HG02798 (cell line): ENCODE data around the gene MYEOV.

Source experiments
- ATAC-seq: cut with Tn5 transposase; IDR thresholded peaks from one replicate; pipeline ENCODE4 v1.9.1; 2021; ENCODE audit warnings: mild to moderate bottlenecking; ENCODE audit not compliant: unreplicated experiment, poor library complexity

Gene MYEOV

GRCh38 chr11:69265210-69265609, 28.7 kb upstream of the MYEOV start:
- ATAC-seq = no peak

DNA sequence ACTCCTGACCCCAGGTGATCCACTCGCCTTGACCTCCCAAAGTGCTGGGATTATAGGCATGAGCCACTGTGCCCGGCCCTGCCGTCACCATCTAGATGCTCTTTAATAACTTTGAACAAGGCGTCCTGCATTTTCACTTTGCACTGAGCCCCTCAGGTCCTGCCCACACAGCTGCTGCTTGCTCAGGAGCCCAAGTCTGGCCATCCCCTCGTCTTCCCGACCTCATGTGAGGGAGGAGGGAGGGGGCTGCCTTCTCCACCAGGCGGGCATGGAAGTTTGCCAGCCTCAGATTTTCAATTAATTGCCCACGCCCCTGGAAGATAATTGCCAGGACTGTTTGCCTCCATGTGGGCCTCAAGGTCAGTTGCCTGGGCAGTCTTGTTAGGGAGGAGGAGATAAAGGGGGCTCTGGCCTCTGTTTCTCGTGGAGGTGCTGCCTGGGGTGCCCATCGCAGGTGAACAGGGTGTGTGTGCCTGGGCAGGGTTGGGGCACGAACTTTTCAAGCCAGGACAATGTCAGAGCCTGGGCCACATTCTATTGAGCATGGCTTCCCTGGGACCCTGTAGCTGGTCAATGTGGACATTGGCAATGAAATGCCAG, 27.9 kb upstream of the MYEOV start:
- no peak for ATAC-seq

DNA sequence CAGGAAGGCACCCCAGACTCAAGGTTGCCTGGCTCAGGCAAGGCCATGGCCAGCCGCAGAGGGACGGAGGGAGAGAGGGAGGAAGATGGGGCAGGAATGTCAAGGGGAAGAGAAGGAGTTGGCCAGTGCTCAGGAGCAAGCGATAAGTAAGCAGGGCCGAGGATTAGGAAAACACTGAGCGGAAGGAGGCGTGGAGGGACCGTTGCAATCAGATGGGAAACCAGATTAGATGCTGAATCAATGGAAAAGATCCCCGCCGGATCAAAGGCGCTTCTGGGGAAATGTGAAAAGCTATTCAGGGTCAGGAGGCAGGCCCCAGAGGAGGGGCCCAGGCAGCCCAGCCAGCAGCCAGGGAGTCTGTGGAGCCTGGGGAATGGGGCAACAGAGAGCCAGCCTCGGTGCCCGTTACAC, 26.6 kb upstream of the MYEOV start:
- ATAC-seq = no peak

- no peak for ATAC-seq
These were observed 25.0 kb upstream of the MYEOV start for GRCh38 chr11:69268911-69269310.

DNA sequence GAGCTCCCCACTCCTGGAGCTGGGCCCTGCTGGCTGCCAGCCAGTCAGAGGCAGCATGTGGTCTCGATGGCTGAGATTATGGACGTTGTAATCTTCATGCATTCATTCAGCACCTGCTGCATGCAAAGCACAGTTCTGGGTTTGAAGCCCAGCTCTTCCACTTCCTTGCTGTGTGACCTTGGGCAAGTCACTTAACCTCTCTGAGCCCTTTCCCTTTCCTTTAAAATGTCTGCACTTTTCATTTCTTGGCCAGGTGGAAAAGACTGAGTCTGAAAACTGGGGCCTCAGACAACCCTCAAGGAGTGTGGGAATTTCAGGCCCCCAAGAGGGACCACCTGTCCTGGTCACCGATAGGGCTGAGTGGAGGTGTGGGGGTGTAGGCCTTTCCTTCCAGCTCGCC, 24.6 kb upstream of the MYEOV start:
- no peak for ATAC-seq

DNA sequence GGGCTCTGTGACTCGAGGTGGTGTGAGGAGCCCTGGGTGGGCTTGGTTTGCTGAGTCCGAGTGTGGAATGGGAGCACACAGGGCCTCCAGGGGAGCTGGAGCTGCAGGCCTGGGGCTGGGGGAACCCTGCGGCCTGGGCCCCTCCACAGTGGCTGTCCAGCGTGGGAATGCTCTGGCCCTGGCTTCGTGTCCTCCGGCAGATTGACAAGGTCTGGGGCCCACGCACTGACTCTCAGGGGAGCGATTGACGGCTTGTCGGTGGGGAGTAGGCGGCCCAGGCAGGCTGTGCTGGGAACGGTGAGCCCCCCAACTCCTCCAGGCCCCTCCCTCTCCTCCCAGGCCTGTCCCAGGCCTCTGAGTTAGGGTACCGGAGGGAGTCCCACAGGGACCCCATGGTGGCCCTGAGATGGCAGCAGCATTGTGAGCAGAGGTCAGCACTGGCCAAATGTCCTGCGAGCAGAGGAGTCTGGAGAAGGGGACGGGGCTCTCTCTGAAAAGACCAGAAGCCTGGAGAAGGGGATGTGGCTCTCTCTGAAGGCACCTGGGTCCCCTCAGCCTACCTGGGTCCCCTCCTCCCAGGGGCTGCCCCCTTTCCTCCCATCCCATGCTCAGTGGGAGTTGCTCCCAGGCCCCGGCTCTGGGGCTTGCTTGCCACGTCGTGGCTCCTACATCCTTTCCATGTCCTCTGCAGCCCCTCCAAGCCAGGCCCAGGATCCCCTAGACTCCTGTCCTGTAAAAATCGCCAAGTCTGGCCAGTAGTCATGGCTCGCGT, 23.8 kb upstream of the MYEOV start:
- no peak for ATAC-seq

GRCh38 chr11:69270941-69271340, 23.0 kb upstream of the MYEOV start:
- ATAC-seq = no peak

GRCh38 chr11:69272055-69272454, 21.9 kb upstream of the MYEOV start:
- ATAC-seq = no peak

DNA sequence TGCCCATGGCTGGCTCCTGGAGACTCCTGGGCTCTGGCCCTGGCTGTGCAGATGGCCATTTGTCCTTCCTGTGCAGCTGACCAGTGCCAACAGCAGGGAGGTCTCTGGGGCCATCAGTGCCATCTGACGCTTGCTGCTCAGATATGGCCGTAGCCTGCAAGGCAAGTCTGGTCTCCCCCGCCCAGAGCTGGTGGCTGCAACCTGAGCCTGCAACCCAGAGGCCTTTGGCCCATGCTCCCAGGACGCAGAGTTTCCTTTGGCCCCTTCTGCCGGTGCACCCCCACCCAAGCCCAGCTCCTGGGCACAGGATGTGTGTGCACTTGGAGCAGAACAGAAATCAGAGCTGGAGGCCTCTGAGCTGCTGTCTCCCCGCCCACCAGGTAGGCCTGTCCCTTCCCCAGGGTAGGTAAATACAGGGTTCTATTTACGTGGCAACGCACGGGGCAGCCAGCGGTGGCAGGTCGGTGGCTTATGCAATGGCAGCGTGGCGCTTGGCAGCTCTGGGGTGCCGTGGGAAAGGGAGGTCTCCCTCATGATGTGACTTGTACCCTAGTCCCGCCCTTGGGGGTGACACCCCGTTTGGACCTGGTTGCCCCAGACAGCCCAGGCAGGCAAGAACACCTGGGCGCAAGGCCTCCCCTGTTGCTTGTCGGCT, 21.0 kb upstream of the MYEOV start:
- ATAC-seq = no peak

GRCh38 chr11:69273571-69273970, 20.4 kb upstream of the MYEOV start:
- no peak for ATAC-seq

GRCh38 chr11:69274531-69275016, 19.4 kb upstream of the MYEOV start:
- ATAC-seq = no peak

DNA sequence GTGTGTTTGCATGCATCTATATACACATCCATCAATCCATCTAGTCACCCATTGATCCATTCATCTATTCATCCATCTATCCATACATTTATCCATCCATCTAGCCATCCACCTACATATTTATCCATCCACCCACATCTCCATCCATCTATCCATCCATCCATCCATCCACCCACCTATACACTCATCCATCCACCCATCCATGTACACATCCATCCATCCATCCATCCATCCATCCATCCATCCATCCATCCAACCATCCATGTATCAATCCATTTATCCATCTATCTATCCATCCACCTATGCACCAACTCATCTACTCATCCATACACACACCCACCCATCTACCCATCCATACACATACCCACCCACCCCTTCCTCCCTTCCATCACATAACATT, 18.8 kb upstream of the MYEOV start:
- no peak for ATAC-seq

- no peak for ATAC-seq
These were observed 17.8 kb upstream of the MYEOV start for GRCh38 chr11:69276165-69276564.

DNA sequence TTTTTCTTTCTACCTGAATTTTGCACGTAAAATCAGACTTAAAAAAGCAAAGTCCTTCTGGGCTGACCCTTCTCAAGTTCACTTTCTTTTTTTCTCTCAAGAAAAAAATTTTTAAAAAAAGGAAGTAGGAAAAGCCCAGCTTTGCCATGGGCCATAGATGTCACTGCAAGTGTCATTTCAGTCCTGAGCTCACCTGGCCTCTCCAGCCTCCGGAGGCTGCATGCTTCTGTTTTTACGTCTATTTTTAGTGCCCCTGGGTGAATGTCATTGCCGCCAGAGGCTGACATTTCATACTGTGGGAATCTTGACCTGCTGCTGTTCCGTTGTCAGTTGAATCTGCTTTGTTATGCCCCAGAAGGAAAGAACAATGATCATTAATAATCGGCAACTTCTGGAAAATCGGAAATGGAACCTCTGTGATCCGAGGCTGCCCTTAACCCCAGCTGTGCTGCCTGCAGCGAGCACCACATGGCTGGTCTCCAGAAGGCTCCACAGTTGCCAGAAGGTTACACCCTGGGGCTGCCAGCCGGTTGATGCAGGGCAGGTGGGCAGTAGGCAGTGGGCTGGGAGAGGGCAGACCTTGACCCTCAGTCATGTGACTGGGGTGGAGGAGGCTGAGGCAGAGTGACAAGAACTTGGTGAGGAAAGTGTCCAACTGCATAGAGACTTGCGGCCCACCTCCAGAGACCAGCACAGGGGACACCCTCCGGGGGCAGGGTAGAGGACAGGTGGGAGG, 16.7 kb upstream of the MYEOV start:
- no peak for ATAC-seq

- ATAC-seq = no peak
These were observed 15.7 kb upstream of the MYEOV start for GRCh38 chr11:69278091-69278867.

GRCh38 chr11:69280451-69280850, 13.5 kb upstream of the MYEOV start:
- ATAC-seq = no peak

- ATAC-seq = no peak
These were observed 13.0 kb upstream of the MYEOV start for GRCh38 chr11:69280994-69281393.

- ATAC-seq = no peak
These were observed 10.5 kb upstream of the MYEOV start for GRCh38 chr11:69283446-69283845.

DNA sequence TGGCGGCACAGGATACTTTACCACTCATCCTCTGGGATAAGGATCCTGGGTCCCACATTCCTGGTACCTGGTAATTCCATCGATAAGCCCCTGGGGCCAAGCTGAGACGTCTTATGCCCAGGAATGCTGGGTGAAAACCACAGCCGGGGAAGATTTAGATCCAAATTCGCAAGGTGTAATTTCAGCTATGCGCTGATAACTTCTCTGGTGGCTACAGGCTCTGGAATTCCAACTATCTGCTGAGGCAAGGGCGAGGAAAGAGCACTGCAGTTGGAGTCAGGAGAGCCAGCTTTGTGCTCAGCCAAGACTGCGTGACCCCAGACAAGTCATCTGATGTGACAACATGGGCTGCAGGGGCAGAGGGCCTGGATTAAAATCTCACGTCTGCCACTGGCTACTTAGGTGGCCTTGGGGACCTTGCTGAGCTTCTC, 9.9 kb upstream of the MYEOV start:
- no peak for ATAC-seq

DNA sequence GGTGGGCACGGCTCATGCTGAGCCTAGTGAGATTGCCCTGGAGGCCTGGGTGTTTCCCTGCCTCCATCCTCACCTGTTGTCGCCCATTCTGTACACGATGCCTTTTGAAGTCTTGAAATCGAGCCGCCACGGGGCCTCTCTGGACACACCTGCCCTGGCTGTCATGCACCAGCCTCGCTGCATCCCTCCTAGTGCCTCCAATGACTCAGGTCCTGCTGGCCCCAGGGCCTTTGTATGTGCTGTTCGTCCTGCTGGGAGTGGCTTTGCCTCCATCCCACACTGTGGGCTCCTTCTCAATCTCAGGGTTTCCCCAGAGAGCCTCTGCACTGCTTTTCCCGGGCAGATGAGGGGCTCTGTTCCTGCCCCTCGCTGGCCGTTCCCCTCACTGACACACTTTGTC, 8.9 kb upstream of the MYEOV start:
- ATAC-seq = no peak
